Measurements from ENCODE around the gene PGA3.
A peak's percentile ranks its signal among the peaks of the same experiment; 100 is the strongest.
"Not testable (repeated sequence)": the region's sequence is repeated elsewhere in the genome, so short reads cannot be mapped to it uniquely, and the experiment has no call there.

PGA3 gene

DNA sequence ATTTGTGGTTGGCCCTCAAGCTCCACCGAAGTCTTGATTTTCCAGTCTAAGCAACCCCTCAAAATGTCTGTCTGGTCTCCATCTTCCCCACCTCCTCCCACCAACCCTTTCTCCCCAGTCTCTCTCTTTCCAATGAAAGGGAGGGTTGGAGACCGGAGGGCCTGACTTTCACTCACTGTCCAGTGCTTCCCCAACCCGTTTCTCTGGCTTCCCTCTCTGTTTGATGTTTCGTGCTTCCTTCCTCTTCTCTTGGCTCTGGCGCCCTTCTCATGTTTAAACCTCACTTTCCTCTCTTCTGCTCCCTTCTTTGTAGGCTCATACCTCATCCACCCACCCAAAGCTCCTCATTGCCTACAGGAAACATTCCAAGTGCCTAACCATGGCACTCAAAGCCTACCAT is 31.0 kb upstream of the PGA3 start:
- DNase-seq, result no peak

DNA sequence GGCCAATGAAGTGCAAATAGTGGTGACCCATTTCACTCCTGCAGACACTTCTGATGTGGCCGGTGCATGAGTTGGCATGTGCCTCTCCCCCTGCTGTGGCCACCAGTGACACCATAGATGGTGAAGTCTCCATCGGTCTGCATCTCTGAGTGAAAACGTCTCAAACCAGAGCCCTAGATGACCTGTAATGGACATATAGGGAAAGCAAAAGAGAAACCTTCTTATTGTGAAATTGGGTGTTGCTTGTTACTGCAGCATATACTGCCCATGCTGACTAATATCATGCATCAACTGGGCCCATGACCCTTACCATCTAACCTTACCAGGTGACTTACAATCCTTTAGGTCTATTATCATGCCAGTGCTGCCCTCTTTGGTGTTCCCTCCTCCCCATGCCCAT is 30.4 kb upstream of the PGA3 start:
- DNase-seq, result no peak

DNA sequence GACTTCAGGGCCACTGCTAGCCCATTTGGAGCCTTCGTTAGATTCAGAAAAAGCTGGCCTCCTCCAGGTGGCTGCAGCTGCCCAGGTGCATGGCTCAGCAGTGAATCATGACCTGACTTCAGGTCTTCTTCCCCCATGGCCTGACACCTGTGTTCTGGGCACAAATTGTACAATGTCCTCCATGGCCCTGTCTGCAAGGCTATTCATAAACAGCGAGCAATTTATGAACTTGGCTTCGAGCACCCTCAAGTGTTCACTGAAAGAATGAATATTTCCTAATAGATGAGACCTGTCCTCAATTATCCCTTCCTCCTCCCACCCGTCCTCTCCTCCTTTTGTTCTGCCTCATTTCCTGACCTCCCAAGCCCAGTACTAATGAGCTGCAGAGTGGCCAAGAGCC is 29.9 kb upstream of the PGA3 start:
- DNase-seq, result no peak

DNA sequence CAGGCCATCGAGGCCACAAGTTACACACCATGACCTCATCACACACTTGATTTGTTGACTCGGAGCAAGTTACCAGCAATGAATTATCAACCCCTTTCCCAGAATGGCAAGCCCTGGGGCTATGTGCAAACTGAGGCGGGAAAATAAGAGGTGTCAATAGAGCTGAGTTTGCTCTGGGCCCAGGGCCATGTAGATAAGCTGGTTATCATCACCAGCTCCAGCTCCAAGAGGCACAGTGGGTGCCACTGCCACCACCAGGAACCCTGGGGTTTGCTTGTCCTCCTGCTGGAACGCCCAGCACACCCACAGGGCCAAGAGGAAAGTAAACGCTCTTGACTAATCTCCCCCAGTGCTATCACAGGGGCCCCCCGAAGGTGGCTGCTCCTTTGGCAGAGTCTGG is 29.0 kb upstream of the PGA3 start:
- DNase-seq, result no peak

DNA sequence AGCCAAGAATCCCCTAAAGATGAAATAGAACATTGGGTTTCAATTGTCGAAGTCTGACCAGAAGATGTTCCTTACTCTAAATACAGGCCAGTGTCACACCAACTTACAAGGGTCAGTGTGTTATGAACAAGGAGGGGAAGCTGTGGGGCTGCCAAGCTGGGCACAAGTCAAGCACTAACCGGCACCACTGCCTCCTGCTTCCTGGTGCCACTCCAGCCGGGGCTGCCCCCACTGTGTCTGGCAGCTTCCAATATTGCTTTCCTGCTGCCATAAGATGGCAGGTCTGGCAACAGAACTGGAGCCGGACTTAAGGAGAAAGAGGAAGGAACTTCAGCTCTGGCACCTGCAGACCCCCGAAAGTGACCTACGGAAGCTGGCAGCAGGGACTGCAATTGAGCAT is 28.4 kb upstream of the PGA3 start:
- DNase-seq, result no peak

DNA sequence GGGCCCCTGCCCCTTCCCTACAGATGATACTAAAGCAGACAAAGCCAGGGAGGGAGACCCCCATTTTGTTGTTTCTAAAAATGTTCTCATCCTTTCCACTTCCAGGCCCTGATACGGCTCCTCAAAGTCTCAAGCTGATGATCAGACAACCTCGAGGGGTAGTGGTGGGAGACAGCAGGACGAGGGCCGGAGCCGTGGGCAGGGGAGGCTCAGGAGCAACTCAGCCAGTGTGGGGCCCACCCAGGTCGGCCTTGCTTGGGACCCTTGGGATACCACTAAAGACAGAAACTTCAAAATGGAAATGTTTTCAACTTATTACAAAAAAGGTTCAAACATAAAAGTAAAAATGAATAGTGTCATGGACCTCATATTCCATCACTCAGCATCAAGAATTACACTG is 26.9 kb upstream of the PGA3 start:
- DNase-seq, result no peak

DNA sequence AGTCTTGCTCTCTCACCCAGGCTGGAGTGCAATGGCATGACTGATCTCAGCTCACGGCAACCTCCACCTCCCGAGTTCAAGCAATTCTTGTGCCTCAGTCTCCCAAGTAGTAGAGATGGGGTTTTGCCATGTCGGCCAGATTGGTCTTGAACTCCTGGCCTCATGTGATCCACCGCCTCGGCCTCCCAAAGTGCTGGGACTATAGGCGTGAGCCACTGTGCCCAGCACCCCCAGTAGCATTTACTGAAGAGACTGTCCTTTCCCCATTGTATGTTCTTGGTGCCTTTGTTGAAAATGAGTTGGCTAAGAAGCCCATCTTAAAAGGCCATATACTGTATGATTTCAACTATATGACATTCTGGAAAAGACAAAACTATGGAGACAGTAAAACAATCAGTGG is 23.1 kb upstream of the PGA3 start:
- not testable (repeated sequence) for DNase-seq

DNA sequence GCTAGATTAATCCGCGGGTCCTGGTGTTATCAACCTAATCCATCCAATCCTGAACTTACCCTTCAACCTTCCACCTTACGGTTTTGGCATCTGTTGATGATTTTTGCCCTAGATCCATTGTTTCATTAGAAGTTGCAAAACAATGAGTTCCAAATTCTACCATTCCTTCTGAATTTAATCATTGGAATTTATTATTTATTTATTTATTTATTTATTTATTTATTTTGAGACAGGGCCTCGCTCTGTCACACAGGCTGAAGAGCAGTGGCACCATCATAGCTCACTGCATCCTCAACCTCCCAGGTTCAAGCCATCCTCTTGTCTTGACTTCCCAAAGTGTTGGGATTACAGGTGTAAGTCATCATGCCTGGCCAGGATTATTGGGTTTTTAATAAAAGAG is 21.8 kb upstream of the PGA3 start:
- no peak for DNase-seq

DNA sequence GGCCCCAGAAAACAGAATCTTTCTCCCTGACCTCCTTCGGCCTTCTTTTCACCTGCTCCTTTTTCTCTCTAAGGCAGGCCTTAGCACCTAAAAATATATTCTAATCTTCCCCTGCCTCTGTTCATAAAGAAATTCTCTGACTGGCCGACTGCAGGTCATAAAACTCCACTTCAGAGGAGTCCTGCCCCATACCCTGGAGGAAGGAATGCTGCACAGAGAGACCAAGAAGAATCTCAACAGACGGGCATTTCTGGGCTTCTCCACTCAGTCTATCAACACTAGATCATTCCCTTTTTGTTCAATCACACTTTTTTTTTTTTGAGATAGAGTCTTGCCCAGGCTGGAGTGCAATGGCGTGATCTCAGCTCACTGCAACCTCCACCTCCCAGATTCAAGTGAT is 19.7 kb upstream of the PGA3 start:
- DNase-seq, result no peak

DNA sequence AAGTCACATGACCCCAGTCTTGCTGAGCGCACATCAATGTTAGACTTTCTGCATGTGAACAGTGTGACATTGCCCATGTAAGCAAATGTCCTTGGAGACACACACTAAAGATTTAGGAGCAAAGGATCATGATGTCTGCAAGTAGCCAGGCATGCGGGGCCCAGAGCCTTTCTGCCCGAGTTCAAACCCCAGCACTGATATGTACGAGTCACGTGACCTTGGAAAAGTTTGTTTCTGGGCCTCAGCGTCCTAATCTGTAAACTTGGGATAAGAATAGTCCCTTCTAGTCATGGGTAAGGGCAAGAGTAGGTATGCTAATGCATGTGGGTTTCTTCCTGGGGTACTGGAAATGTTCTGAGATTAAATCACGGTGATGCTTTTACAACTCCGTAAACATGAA is 16.8 kb upstream of the PGA3 start:
- no peak for DNase-seq

DNA sequence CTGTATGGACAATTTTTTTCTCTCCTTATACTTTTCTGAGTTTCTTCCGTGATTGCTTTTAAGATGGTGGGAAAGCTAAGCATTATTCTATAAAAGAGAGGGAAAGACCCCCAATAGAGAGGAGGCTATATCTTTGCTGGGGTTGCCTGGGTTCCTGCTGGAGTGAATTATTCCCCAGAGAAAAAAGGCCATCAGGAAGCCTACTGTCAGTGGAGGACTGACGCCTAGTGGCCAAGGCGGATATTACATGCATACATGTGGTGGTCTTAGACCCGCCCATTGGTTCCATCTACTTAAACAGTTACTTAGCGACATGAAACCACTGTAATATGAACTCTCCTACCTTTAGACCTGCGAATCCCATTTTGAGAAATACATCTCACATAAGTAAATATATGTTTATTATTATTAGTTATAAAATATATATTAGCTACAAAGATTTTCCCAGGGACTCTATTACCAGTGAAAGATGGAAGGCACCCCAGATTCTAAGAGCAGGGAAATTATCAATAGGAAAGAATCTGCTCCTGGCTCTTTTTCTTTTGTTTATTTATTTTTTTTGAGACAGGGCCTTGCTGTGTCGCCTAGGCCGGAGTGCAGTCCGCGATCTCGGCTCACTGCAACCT is 15.7 kb upstream of the PGA3 start:
- peak; percentile 87 to 88 for DNase-seq

DNA sequence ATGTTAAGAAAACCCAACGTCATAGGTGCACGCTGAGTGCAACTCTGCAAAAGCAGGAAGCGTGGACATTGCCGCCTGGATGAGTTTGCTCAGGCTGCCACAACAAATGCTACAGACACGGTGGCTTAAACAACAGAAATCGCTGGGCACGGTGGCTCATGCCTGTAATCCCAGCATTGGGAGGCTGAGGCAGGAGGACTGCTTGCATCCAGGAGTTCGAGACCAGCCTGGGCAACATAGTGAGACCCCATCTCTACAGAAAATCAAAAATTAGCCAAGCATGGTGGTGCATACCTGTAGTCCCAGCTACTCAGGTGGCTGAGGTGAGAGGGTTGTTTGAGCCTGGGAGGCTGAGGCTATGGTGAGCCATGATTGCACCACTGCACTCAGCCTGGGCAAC is 13.4 kb upstream of the PGA3 start:
- DNase-seq, result no peak

DNA sequence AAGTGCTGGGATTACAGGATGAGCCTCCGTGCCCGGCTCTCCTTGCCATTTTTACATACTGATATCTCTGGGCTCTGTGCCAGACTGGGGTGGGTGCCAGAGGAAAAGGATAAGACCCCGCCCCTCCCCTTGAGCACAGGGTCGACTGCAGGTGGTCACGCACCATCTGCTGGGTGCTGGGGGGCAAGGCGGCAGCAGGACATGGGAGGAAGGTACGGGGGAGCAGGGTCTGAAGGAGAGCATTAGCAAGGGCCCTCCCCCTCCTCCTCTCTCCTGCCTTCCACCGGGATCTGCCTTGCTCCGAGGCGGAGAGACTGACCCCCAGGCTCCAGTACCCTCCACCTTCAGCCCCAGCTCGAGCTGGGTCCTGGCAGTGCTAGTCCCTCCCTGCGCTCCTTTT is 9.7 kb upstream of the PGA3 start:
- DNase-seq, result no peak

DNA sequence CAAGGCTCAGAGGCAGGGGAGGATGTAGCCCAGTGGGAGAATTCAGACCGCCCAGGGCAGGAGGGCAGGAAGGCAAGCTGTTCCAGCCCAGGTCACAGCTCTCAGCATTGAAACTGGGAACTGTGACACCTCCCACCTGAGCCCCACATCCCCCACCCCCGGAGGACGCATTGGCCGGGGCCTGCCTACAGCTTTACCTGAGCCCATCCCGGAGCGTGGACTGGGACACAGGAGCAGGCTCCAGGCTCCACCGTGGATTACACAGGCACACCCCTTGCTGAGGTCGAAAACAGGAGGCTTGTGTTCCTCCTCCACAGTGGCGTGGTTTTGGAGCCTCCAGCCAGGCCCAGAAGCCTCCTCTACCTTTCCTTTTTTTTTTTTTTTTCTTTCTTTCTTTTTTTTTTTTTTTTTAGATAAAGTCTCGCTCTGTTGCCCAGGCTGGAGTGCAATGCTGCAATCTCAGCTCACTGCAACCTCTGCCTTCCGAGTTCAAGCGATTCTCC is 9.1 kb upstream of the PGA3 start:
- no peak for DNase-seq

DNA sequence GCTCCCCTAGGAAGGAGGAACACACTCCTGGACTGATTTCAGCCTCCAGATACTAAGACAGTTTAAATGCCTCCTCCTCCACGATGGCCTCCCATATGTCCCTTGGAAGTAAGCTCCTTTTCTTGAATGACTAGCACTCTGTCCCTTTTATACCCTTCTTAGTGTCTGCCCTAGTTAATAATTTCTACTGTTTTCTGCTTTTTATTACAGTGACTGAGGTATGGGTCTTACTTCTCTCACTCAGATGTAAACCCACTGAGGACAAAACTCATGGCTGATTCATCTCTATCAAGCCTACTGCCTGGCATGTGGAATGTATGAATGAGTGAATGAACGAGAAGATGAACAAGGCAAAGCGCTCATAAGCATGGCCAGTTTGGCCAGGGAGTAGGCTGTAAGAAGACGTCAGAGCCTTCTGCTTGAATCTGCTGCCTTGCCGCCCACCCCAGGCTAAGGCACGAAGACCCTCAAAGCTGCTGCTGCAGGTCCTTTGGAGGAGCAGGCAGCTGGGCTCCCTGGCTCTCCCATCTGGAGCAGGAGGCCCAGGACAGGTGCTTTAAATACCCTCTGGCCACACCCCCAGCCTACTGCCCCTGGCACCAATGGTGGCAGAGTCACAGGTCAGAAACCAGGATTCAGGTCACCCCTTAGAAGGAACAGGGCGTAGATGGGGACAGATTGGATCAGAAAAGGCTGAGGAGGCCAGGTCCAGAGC is 8.2 kb upstream of the PGA3 start:
- DNase-seq, result no peak

DNA sequence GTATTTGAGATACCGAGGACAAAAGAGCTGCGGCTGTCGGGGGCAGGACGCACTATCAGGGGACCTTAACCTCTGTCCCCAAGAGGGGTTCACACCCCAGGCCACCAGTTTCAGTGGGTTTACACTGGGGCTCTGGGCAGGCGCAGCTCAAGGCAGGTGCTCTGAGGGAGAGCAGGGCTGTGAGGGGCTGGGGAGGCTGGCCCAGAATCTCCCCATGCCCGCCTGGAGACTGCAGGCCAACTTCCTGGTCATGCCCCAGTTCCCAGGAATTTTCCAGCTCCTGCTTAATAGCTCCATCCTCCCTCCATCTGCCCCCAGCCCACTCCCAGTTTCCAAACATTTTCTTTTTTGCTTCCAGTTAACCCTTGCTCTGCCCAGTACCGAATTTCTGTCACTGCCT is 7.6 kb upstream of the PGA3 start:
- DNase-seq, result no peak

DNA sequence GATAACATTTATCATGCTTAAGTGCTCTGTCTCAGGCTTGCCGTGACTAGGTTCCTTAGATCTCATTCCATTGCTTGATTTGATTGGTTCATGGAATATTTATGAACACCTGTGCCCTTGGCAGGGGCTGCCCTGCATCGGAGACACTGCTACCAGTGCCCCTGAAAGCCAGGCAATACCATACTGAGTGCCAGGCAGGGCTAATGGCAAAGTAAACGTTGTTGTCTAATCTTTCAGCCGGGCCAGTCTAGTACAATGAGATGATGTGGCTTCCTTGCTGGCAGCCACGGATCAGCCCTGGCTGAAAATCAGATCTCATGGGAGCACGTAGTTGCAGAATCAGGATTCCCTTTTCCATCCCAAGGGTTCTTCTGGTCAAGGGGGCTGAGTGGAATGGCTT is 5.0 kb upstream of the PGA3 start:
- no peak for DNase-seq

DNA sequence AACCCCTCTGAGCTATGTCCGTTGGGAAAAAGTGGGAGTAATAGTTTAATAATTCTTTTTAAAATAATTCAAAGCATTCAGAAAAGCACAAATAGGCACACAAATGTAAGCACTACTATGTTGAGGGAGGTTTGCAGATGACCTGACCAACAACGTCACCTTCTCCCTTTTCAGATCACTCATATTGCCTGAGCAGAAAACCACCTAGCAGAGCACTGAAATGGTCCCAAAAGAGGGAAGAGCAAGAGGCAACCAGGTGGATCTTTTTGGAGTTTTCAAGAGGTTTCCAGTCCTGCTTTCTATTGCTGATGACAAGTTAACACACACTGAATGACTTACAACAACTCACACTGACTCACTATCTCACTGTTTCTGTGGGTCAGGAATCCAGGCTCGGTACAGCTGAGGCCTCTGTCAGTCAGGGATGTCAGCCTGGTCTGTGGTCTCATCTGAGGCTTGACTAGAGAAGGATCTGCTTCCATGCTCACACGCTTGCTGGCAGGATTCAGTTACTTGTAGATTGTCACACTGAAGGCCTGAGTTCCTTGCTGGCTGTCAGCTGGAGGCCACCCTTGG is 4.3 kb upstream of the PGA3 start:
- no peak for DNase-seq

DNA sequence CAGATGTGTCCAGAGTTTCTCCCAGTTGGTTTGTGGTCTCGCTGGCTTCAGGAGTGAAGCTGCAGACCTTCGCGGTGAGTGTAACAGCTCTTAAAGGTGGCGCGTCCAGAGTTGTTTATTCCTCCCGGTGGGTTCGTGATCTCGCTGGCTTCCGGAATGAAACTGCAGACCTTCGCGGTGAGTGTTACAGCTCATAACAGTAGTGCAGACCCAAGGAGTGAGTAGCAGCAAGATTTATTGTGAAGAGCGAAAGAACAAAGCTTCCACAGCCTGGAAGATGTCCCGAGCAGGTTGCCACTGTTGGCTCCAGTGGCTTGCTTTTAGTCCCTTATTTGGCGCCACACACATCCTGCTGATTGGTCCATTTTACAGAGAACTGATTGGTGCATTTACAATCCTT is 1.8 kb upstream of the PGA3 start:
- no peak for DNase-seq

DNA sequence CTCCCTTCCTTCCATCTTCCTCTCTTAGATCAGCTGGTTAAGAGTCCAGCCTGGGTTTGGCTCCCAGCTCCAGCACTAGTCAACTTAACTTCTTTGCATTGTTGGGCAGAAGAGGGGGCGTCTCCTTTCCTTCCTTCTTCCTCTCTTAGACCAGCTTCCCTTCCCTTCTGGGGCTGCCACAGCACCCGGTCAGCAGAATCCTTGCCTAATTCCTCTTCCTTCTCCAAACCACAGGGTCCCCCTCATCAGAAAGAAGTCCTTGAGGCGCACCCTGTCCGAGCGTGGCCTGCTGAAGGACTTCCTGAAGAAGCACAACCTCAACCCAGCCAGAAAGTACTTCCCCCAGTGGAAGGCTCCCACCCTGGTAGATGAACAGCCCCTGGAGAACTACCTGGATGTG is 558 bp downstream of the PGA3 start:
- not testable (repeated sequence) for DNase-seq

DNA sequence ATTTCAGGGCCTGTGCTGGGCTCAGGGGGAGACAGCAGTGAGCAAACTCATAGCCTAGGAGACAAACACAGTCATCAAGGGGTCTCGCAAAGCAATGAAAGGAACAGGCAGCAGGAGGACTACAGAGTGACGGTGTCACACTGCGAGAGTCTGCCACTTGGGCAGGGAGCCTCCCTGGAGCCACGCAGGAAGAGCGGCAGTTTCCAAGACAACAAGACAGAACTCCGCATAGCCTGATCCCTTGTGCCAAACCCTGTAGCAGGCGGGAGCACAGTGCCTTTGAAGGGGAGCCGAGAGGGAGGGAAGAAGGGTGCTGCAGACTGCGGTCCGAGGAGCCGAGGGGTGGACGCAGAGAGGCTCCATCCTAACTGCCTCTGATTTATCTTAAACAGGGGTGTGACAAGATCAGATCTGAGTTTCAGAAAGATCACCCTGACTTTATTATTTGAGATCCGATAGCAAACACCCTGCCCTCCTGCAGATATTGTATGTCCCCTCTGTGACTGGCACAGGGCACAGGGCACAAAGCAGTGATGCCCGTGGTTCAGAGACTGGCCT is 1.3 kb downstream of the PGA3 start:
- not testable (repeated sequence) for DNase-seq

DNA sequence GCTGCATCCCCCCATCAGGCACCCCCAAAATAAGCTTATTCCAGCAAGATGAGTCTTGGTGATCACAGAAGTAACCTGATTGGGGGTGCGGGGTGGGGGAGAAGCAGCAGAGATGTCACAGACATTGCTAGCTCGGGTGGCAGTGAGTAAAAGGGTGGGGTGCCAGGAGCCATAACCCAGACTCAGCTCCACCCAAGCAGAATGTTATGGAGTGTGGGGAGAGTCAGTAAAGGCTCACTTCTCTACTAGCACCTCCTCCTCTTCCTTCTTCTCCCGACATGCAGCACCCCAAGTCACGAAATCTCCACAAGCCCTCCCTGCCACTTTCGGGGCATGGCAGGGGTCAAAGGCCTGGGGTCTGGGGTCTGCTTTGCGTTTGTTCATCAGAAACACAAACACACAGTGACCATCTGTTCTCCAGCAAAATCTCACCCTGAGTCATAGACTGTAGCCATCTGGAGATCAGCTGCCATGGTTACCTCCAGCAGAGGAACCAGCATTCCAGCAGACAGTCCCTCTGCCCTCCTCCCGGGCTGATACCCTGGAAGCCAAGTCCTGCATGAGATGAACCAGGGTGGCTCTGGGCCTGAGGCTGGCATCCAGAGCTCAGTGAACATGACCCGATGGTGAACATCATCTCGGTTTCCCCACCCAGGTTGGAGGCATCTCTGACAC is 4.5 kb downstream of the PGA3 start:
- DNase-seq, result not testable (repeated sequence)

DNA sequence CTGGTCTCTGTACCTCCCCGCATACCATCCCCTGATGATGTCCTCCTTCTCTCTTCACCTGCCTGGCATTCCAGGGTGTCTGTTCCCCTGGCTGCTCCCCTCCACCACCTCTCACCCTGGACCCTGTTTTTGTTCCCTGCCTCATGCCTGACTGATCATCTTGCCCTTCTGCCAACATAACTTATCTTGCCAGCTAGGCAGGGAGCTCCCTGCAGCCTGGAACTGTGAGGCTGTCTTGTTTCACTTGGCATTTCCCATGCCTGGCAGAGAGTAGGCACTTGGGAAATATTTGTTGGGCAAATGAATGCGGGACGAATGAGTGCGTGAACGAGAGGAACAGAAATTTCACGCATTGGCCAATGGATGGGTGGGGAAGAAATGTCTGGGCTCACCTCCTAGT is 7.3 kb downstream of the PGA3 start:
- not testable (repeated sequence) for DNase-seq
